ENCODE measurements around the gene P2RX7.

Gene P2RX7

GRCh38 chr12:121236776-121237175 is 104.1 kb downstream of the P2RX7 start:
- DNase-seq = no peak

- no peak for DNase-seq
These were observed 104.7 kb downstream of the P2RX7 start for GRCh38 chr12:121237415-121237814.
